NCI-H82 treated with DMSO at 0.1 percent for 48 hours (cell line): ENCODE data around the gene SLC2A3.
"Not testable (repeated sequence)": the region's sequence is repeated elsewhere in the genome, so short reads cannot be mapped to it uniquely, and the experiment has no call there.

ENCODE experiments used
- DNase-seq: peaks from one replicate; lab custom pipeline; 2025; ENCODE audit not compliant: unreplicated experiment; lab: John Stamatoyannopoulos, UW

The SLC2A3 gene

DNA sequence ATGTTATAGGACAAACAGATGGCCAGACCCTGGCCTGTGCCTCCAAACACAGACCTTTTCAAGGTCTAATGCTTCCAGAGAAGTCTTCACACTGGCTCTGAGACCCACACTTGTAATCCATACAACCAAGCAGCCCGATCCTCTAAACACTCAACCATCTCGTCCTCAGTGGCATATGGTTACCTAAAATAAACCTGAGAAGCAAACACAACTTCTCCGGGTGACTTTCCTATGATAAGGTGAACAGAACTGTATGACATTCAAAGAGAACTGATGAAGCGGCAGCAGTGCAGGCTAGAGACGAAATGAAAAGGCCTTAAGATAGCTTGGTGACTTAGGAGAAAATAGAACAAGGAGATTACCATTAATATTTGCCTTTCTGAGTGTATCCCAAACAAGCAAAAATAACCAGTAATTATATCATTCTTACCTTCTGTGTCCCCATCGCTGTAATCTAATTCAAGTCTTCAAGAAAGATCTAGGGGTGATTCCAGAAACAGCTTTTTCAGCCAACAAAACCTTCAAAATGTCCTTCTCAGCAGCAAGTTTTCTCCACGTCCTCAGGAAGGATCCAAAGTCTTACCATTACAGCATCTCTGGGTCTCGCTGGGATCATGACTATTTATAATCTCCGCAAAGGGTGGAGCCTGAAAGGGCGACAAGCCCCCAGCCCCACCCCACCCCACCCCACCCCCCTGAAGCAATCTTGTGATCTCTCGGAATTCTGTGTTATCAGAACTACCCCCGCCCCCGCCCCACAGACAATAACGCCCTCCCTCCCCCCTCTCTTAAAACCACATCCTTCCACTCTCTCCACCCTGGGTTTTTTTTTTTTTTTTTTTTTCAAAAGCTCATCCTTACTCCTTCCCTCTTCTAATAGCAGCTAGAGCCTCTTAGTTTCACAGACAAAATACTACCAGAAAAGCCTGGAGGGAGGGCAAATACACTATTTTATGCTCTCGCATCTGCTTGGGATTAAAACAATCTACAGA, at the start of gene SLC2A3:
TSS of gene SLC2A3 (minus strand) at position 598 of the 992 bp plus-strand sequence. CDS start at position 445, 153 bp downstream.
- DNase-seq = peak; percentile 87

DNA sequence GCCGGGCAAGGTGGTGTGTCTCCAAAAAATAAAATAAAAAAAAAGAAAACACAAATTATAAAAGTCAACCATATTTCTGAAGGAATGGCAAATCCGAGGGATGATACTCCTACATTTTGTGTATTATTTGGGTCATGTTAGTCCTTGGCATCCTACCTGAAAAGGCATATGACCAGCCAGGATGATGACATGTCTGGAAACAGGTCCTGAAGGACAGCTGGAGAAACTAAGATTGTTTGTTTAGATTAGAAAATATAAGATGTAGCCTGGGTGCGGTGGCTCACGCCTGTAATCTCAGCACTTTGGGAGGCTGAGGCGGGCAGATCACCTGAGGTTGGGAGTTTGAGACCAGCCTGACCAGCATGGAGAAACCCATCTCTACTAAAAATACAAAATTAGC, 48.9 kb upstream of the SLC2A3 start:
- no peak for DNase-seq

GRCh38 chr12:7983460-7983859, 47.5 kb upstream of the SLC2A3 start:
- DNase-seq = not testable (repeated sequence)

DNA sequence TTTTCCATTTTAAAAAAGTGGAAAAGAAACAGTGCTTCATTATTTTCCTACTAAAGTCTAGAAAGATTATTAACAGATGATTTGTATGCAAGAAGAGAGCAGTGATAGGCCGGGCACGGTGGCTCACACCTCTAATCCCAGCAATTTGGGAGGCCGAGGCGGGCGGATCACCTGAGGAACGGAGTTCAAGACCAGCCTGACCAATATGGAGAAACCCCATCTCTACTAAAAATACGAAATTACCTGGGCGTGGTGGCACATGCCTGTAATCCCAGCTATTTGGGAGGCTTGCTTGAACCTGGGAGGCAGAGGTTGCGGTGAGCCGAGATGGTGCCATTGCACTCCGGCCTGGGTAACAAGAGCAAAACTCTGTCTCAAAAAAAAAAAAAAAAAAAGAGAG, 47.0 kb upstream of the SLC2A3 start:
- DNase-seq = not testable (repeated sequence)

- not testable (repeated sequence) for DNase-seq
These were observed 46.3 kb upstream of the SLC2A3 start for GRCh38 chr12:7982332-7982735.

GRCh38 chr12:7981446-7981845, 45.5 kb upstream of the SLC2A3 start:
- no peak for DNase-seq

- DNase-seq = not testable (repeated sequence)
These were observed 41.6 kb upstream of the SLC2A3 start for GRCh38 chr12:7977351-7978124.

DNA sequence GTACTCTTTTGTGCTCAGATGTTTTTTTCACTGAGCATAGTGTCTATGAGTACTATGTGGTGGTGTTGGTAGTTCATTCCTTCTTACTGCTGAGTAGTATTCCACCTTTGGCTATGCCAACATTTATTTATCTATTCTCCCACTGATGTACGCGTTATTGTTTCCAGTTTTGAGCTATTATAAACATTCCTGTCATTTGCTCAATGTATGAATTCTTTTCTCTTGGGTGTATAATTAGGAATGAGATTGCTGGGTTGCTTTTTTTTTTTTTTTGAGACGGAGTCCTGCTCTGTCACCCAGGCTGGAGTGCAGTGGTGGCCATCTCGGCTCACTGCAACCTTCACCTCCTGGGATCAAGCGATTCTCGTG, 37.5 kb upstream of the SLC2A3 start:
- DNase-seq = no peak

- DNase-seq = no peak
These were observed 36.9 kb upstream of the SLC2A3 start for GRCh38 chr12:7972734-7973456.

DNA sequence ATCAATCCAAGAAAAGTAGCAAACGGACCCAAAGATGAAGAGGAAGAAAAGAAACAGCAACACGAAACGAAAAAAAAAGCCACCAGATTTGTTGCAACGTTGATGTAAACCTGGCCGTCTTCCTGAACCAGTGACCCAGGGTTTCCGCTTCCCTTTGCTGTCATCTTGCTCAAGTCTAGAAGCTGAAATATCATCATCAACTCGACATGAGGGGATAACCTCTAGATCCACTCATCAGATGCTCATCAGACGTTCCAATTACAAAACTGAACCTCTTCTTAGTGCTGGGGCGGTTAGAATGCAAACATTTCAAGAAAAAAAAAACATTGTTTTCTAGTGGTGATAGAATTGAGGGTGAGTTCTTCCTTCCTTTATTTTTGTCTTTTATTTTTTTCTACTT, 36.3 kb upstream of the SLC2A3 start:
- DNase-seq = not testable (repeated sequence)

- DNase-seq = not testable (repeated sequence)
These were observed 35.8 kb upstream of the SLC2A3 start for GRCh38 chr12:7971765-7972164.

GRCh38 chr12:7970475-7971252, 34.7 kb upstream of the SLC2A3 start:
- DNase-seq = peak; percentile 95

GRCh38 chr12:7966563-7966962, 30.6 kb upstream of the SLC2A3 start:
- no peak for DNase-seq

DNA sequence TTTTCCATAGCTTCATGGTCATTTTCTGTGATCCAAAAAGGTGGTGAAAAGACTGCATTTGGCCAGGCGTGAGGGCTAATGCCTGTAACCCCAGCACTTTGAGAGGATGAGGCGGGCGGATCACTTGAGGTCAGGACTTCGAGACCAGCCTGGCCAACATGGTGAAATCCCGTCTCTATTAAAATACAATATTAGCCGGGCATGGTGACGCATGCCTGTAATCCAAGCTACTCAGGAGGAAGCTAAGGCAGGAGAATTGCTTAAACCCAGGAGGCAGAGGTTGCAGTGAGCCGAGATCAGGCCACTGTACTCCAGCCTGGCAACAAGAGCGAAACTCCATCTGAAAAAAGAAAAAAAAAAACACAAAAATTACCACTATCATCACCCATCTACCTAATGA, 28.7 kb upstream of the SLC2A3 start:
- not testable (repeated sequence) for DNase-seq

DNA sequence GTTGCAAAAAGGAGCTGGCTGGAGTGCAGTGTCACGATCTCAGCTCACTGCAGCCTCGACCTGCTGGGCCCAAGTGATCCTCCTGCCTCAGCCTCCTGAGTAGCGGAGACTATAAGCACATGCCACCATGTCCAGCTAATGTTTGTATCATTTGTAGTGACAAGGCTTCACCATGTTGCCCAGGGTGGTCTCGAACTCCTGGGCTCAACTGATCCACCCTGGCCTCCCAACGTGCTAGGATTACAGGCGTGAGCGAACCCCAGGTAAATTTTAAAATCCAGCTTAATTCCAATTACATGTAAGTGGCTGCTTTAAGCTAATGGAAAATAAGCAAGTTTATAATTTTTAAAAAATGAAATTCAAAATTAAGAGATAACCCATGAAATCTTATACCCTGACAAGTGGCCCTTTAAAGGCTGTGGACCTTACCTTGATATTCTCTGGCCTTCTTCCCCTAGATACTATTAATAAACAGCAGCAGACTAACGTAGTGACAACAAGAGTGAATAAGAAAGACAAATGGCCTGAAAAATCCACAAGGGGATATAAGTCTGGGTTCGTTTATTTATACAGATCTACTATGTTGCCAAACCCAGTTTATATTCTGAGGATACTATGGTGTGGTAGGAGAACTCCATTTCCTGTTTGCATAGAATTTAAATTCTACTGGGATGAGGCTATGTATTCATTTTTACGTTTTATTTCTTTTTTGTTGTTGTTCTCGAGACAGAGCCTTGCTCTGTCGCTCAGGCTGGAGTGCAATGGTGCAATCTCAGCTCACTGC, 25.6 kb upstream of the SLC2A3 start:
- DNase-seq = no peak

DNA sequence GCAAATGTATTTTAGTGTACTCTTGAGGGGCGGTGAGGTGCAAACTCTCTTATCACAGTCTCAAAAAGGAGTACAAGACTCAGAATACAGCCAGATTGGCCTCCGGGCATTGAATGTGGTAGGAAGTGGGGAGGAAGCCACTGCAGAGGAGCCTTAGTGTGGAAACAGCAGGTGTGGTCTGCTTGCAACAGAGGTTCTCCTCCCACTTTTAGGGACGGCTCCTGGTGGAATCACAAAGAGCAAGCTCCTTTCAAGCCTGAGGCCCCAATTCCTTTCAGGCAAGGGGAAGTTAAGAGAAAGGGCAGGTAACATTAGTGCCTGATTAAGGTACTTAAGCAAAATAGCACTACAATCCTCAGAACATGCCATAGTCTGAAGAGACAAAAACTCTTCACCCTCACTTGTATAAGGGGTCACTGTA, 23.7 kb upstream of the SLC2A3 start:
- no peak for DNase-seq

DNA sequence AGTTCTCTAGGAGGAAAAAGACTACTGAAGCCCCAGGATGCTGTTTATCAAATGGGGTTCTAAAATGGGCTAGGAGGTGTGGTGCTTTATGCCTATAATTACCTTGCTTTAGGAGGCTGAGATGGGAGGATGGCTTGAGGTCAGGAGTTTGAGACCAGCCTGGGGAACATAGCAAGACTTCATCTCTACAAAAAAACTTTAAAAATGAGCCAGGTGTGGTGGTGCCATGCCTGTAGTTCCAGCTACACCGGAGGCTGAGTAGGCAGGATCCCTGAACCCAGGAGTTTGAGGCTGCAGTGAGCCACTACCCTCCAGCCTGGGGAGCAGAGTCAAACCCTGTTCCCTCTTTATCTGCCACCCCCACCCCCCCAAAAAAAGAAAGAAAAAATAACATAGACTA, 23.3 kb upstream of the SLC2A3 start:
- DNase-seq = no peak

GRCh38 chr12:7954877-7955276, 18.9 kb upstream of the SLC2A3 start:
- not testable (repeated sequence) for DNase-seq

- DNase-seq = not testable (repeated sequence)
These were observed 18.4 kb upstream of the SLC2A3 start for GRCh38 chr12:7954418-7954817.

DNA sequence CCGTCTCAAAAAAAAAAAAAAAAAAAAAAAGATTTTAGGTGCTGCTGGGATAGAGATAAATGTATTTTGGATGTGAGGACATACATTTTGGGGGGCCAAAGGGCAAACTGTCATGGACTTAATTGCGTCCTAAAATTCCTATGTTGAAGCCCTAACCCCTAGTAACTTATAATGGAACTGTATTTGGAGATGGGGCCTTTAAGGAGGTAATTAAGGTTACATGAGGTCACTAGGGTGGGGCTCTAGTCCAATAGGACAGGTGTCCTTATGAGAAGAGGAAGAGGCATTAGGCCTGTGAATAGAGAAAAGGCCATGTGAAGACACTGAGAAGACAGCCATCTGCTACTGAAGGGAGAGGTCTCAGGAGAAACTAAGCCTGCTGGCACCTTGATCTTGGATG, 17.9 kb upstream of the SLC2A3 start:
- DNase-seq = not testable (repeated sequence)
